ENCODE measurements around the gene AUTS2.

AUTS2 gene

GRCh38 chr7:69871213-69871885, 273.1 kb downstream of the AUTS2 start:
- H3K36me3 Mint-ChIP-seq (ENCODE audit: low read depth), result no peaks in the 10 kb centered on the region
- peaks cover 17% of the 10 kb centered on the region for H3K4me1 Mint-ChIP-seq
- peaks cover 5% of the 10 kb centered on the region for H3K27me3 Mint-ChIP-seq (ENCODE audit: low read depth)
- no peak overlapping the region for H3K4me3 Mint-ChIP-seq
- no peaks in the 10 kb centered on the region for H3K9me3 Mint-ChIP-seq
- TF ChIP-seq CTCF (IDR thresholded peaks at IDR 0.05; ENCODE audit: unreplicated experiment in 3 of 3), result no peak
- H3K27ac Mint-ChIP-seq, result no peak overlapping the region

- H3K4me1 Mint-ChIP-seq, result peaks cover 16% of the 10 kb centered on the region
- no peak overlapping the region for H3K4me3 Mint-ChIP-seq
- no peaks in the 10 kb centered on the region for H3K9me3 Mint-ChIP-seq
- H3K27ac Mint-ChIP-seq, result no peak overlapping the region
- peaks cover 2% of the 10 kb centered on the region for H3K27me3 Mint-ChIP-seq (ENCODE audit: low read depth)
- TF ChIP-seq CTCF (IDR thresholded peaks at IDR 0.05; ENCODE audit: unreplicated experiment in 3 of 3), result no peak
- H3K36me3 Mint-ChIP-seq (ENCODE audit: low read depth), result no peaks in the 10 kb centered on the region
Observed at GRCh38 chr7:69871886-69872569, 273.8 kb downstream of the AUTS2 start.

- no peak overlapping the region for H3K27ac Mint-ChIP-seq
- no peaks in the 10 kb centered on the region for H3K27me3 Mint-ChIP-seq (ENCODE audit: low read depth)
- H3K9me3 Mint-ChIP-seq, result no peaks in the 10 kb centered on the region
- no peak for TF ChIP-seq CTCF (IDR thresholded peaks at IDR 0.05; ENCODE audit: unreplicated experiment in 3 of 3)
- H3K36me3 Mint-ChIP-seq (ENCODE audit: low read depth), result no peaks in the 10 kb centered on the region
- peaks cover 18% of the 10 kb centered on the region for H3K4me1 Mint-ChIP-seq
- H3K4me3 Mint-ChIP-seq, result no peak overlapping the region
Observed at GRCh38 chr7:69873512-69873911, 275.2 kb downstream of the AUTS2 start.

GRCh38 chr7:69878015-69878414, 279.7 kb downstream of the AUTS2 start:
- no peaks in the 10 kb centered on the region for H3K27me3 Mint-ChIP-seq (ENCODE audit: low read depth)
- no peak overlapping the region for H3K4me3 Mint-ChIP-seq
- H3K9me3 Mint-ChIP-seq, result no peaks in the 10 kb centered on the region
- H3K4me1 Mint-ChIP-seq, result peaks cover 27% of the 10 kb centered on the region
- no peak for TF ChIP-seq CTCF (IDR thresholded peaks at IDR 0.05; ENCODE audit: unreplicated experiment in 3 of 3)
- no peak overlapping the region for H3K27ac Mint-ChIP-seq
- H3K36me3 Mint-ChIP-seq (ENCODE audit: low read depth), result no peaks in the 10 kb centered on the region

GRCh38 chr7:69878591-69878990, 280.3 kb downstream of the AUTS2 start:
- H3K9me3 Mint-ChIP-seq, result no peaks in the 10 kb centered on the region
- no peaks in the 10 kb centered on the region for H3K27me3 Mint-ChIP-seq (ENCODE audit: low read depth)
- H3K36me3 Mint-ChIP-seq (ENCODE audit: low read depth), result no peaks in the 10 kb centered on the region
- no peak for TF ChIP-seq CTCF (IDR thresholded peaks at IDR 0.05; ENCODE audit: unreplicated experiment in 3 of 3)
- no peak overlapping the region for H3K4me3 Mint-ChIP-seq
- H3K27ac Mint-ChIP-seq, result no peak overlapping the region
- H3K4me1 Mint-ChIP-seq, result peaks cover 31% of the 10 kb centered on the region

GRCh38 chr7:69879989-69880388, 281.7 kb downstream of the AUTS2 start:
- Mint-ChIP-seq H3K4me1 (peaks cover 35% of the 10 kb centered on the region), H3K27me3 (ENCODE audit: low read depth) (no peaks in the 10 kb centered on the region), H3K27ac (no peak overlapping the region), H3K4me3 (no peak overlapping the region), H3K9me3 (no peaks in the 10 kb centered on the region), H3K36me3 (ENCODE audit: low read depth) (no peaks in the 10 kb centered on the region)
- TF ChIP-seq CTCF (IDR thresholded peaks at IDR 0.05; ENCODE audit: unreplicated experiment in 3 of 3), result no peak
